Heart left ventricle (tissue), 16 donors: Measurements from ENCODE around the gene IER5. TPM values are rescaled to one million over a fixed set of nuclear protein-coding genes. Genes with fewer than 3 reads are reported as not detected.

Experiments
- ATAC-seq, 4 donors: fragments of 200-7000 bp; cut with Tn5 transposase; one replicate each; pipeline ENCODE4 v1.9.1; 2020 to 2022; ENCODE audit warnings: moderate library complexity in 4 of 4, mild to moderate bottlenecking in 3 of 4, moderate number of reproducible peaks in 1 of 4
- DNase-seq, 5 donors: peaks; one replicate each; pipeline ENCODE4 v3.0.0-alpha.2; 2020
- H3K27ac ChIP-seq, 12 donors: fragments of 200-600 bp; sonication (generic) in 4 of 12; one replicate each; pipeline versions ENCODE4 v1.5.0 to v1.8.0; 2016 to 2022; ENCODE audit warnings: mild to moderate bottlenecking in 2 of 12
- H3K27me3 ChIP-seq, 9 donors: fragments of 200-600 bp; sonication (generic) in 2 of 9; one replicate each; pipeline versions ENCODE4 v1.5.1 to v1.8.0; 2016 to 2022; ENCODE audit warnings: mild to moderate bottlenecking in 3 of 9
- H3K36me3 ChIP-seq, 9 donors: fragments of 200-600 bp; sonication (generic) in 2 of 9; one replicate each; pipeline versions ENCODE4 v1.5.0 to v1.8.0; 2018 to 2022; ENCODE audit warnings: mild to moderate bottlenecking in 2 of 9
- H3K4me1 ChIP-seq, 12 donors: fragments of 200-600 bp; sonication (generic) in 4 of 12; one replicate each; pipeline versions ENCODE4 v1.5.0 to v1.8.0; 2016 to 2022; ENCODE audit warnings: mild to moderate bottlenecking in 3 of 12
- H3K4me3 ChIP-seq, 12 donors: fragments of 200-600 bp; sonication (generic) in 4 of 12; one replicate each; pipeline versions ENCODE4 v1.5.0 to v1.8.0; 2017 to 2022; ENCODE audit warnings: mild to moderate bottlenecking in 9 of 12, moderate library complexity in 4 of 12
- H3K9me3 ChIP-seq, 12 donors: fragments of 200-600 bp; sonication (generic) in 4 of 12; one replicate each; pipeline versions ENCODE4 v1.5.0 to v1.8.0; 2016 to 2022; ENCODE audit warnings: mild to moderate bottlenecking in 1 of 12
- CTCF ChIP-seq, 12 donors: fragments of 200-600 bp; sonication (generic) in 4 of 12; IDR thresholded peaks; one replicate each; pipeline versions ENCODE4 v1.5.0 to v1.8.0; 2018 to 2022; ENCODE audit warnings: antibody characterized with exemption in 12 of 12, mild to moderate bottlenecking in 5 of 12
- POLR2A ChIP-seq, 2 donors: fragments of 450-650 bp; IDR thresholded peaks; one replicate each; pipeline ENCODE4 v1.6.1; 2017; ENCODE audit warnings: antibody characterized with exemption in 2 of 2, mild to moderate bottlenecking in 2 of 2, moderate library complexity in 2 of 2
- WGBS, 4 donors: extraction: QIAGEN DNeasy Blood & Tissue Kit in 2 of 4; methylation state at CpG; one replicate each; pipeline versions ENCODE4 v1.1.5 to v1.1.7; 2013 to 2018; 5-methylcytosine and 5-hydroxymethylcytosine counted together
- intact Hi-C, 10 donors: fragments of 100-400 bp; cut with DNase I; formaldehyde crosslinking; loops; one replicate each; pipeline versions ENCODE4 v1.11.1 to v1.14.2; 2022
- polyA plus RNA-seq, 2 donors: library from polyadenylated mRNA; stranded (reverse); fragments of 200-250 nt; gene quantifications; one replicate each; pipeline ENCODE4 v1.2.3, GENCODE V29; 2013
- total RNA-seq, 9 donors: library from RNA; depleted of rRNA in 2 of 9; stranded (reverse); fragments of >200 nt in 2 of 9; fragmentation: NEBNext Ultra II Directional in 3 of 9; extraction: Animal tissue kit (Norgen Biotek cat#: 25700) in 3 of 9; gene quantifications; one replicate each; pipeline versions ENCODE4 v1.1.0 to v1.2.4, GENCODE V29; 2016 to 2023
- donor health status: ischemic (EF 13 %, LVEDD 7.1; RV severe dilation, severe dysfunction).
- donor health status: healthy with polysubstance abuse.
- donor health status: DM: no; HTN: yes; CAD: no.
- donor health status: DM: no; HTN: no; CAD: no.
- donor health status: ischemic (EF 25% LVEDD 6.9; RV normal size, moderate dysfunction).
- donor health status: ischemic (EF 25% LVEDD 5.7; RV mildly dilated, moderate dysfunction).
- donor health status: healthy.
- donor health status: DM: yes; HTN: yes; CAD: no.
- donor health status: ischemic (EF 35%, LVEDD 5.7; RV mildly dilated, moderate dysfunction).
- donor health status: nonischemic (EF 11% LVEDD 7.7; RV severe dilation, severe dysfunction).
- donor health status: DM: yes; HTN: yes; CAD: no.
- donor health status: PGD.
- donor health status: ischemic (EF 29% LVEDD 5.4; RV normal size, mild dysfunction).
- donor health status: nonischemic (EF 23%, LVEDD 6.1; RV moderate dilation, normal function).

The IER5 gene
- total and polyA plus RNA-seq, 11 donors, result 12.8 to 23.4 (median 18.5) TPM

- peak in 3 of 4 donors; percentile 47 to 53 (median 49) for ATAC-seq
- WGBS, 4 donors, result 25 to 38% (median 33%) methylated on average over 2 of the region's 2 CpGs
- DNase-seq, result no peak
- TF ChIP-seq POLR2A (IDR thresholded peaks at IDR 0.05) (no peak), CTCF (IDR thresholded peaks at IDR 0.05) (no peak)
- no peaks in the 10 kb centered on the region for H3K27me3 ChIP-seq
- H3K9me3 ChIP-seq, result no peaks in the 10 kb centered on the region
- peaks cover 7 to 52% (median 19%) of the 10 kb centered on the region in 12 donors for H3K4me1 ChIP-seq
- intact Hi-C loops, result no loop called here
- H3K4me3 ChIP-seq, result no peak overlapping the region
- H3K36me3 ChIP-seq, result no peaks in the 10 kb centered on the region
- H3K27ac ChIP-seq, result peak overlapping the region in 1 of 12 donors; percentile 76
Observed at GRCh38 chr1:181124291-181124751, 35.8 kb downstream of the IER5 start.

- 67 to 100% (median 80%) methylated on average over 4 of the region's 4 CpGs for WGBS, 4 donors
- H3K27ac ChIP-seq, result peak overlapping the region in 1 of 12 donors; percentile 9
- TF ChIP-seq CTCF (IDR thresholded peaks at IDR 0.05), result no peak
- TF ChIP-seq POLR2A (IDR thresholded peaks at IDR 0.05), result no peak
Observed at GRCh38 chr1:181126289-181126688, 37.8 kb downstream of the IER5 start.

GRCh38 chr1:181126871-181127587, 38.5 kb downstream of the IER5 start:
- peak overlapping the region in 1 of 12 donors; percentile 9 for H3K27ac ChIP-seq
- WGBS, 4 donors, result 54 to 62% (median 56%) methylated on average over 9 to 10 of the region's 10 CpGs
- H3K9me3 ChIP-seq, result no peaks in the 10 kb centered on the region
- DNase-seq (peak in 2 of 5 donors; percentile 57 to 62), ATAC-seq (peak in 2 of 4 donors; percentile 36 to 47)
- H3K4me1 ChIP-seq, result peaks cover 7 to 79% (median 35%) of the 10 kb centered on the region in 12 donors
- H3K4me3 ChIP-seq, result no peak overlapping the region
- H3K36me3 ChIP-seq, result no peaks in the 10 kb centered on the region
- intact Hi-C loops, result no loop called here
- no peaks in the 10 kb centered on the region for H3K27me3 ChIP-seq
- TF ChIP-seq CTCF (IDR thresholded peaks at IDR 0.05) (no peak), POLR2A (IDR thresholded peaks at IDR 0.05) (no peak)

More at GRCh38 chr1:181126289-181126688, 37.8 kb downstream of the IER5 start:
- Histone ChIP-seq H3K36me3 (no peaks in the 10 kb centered on the region), H3K4me1 (peaks cover 7 to 72% (median 33%) of the 10 kb centered on the region in 12 donors), H3K27me3 (no peaks in the 10 kb centered on the region), H3K9me3 (no peaks in the 10 kb centered on the region), H3K4me3 (no peak overlapping the region)
- DNase-seq (no peak), ATAC-seq (no peak)
- intact Hi-C loops, result no loop called here

GRCh38 chr1:181127898-181128453, 39.5 kb downstream of the IER5 start:
- TF ChIP-seq POLR2A (IDR thresholded peaks at IDR 0.05), result no peak
- no peak for TF ChIP-seq CTCF (IDR thresholded peaks at IDR 0.05)
- no peak overlapping the region for H3K4me3 ChIP-seq
- DNase-seq, result no peak
- WGBS, 4 donors, result 90 to 99% (median 93%) methylated on average over 5 of the region's 5 CpGs
- ATAC-seq, result no peak
- intact Hi-C loops, result no loop called here
- H3K27ac ChIP-seq, result peak overlapping the region in 5 of 12 donors; percentile 21 to 92 (median 50)
- H3K27me3 ChIP-seq, result no peaks in the 10 kb centered on the region
- peaks cover 7 to 79% (median 35%) of the 10 kb centered on the region in 12 donors for H3K4me1 ChIP-seq
- no peaks in the 10 kb centered on the region for H3K36me3 ChIP-seq
- no peaks in the 10 kb centered on the region for H3K9me3 ChIP-seq
